ENCODE data around the gene MICAL1. TPM values are rescaled to one million over a fixed set of nuclear protein-coding genes. Genes with fewer than 3 reads are reported as not detected.

Gene MICAL1
- total RNA-seq, 1 donor from 2014 or later, result 50.6 TPM

DNA sequence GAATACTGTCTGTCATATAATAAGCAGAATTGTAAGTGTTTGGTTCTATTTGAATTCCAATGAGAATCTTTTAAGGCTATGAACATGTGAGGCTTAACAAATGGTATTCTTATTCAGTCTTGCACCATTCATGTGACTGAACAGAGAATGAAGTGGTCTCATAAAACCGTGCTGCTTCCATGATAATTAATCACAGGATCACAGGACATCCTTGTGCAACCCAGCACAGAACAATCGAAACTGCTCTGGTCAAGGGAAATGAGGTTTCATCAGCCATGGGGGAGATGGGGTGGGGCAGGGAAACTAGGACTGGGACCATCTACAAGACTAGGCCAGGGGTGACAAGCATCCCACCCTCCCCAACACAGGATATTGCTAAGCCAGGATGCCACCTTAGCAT is 21.1 kb downstream of the MICAL1 start:
- H3K79me2 ChIP-seq (ENCODE audit: low read depth), result no peaks in the 10 kb centered on the region
- no peak overlapping the region for H3K9ac ChIP-seq
- no peak overlapping the region for H3K4me3 Mint-ChIP-seq
- no peak overlapping the region for H3K27ac ChIP-seq
- TF ChIP-seq EZH2 (IDR thresholded peaks at IDR 0.05), result no peak
- TF ChIP-seq, protein P1, sequence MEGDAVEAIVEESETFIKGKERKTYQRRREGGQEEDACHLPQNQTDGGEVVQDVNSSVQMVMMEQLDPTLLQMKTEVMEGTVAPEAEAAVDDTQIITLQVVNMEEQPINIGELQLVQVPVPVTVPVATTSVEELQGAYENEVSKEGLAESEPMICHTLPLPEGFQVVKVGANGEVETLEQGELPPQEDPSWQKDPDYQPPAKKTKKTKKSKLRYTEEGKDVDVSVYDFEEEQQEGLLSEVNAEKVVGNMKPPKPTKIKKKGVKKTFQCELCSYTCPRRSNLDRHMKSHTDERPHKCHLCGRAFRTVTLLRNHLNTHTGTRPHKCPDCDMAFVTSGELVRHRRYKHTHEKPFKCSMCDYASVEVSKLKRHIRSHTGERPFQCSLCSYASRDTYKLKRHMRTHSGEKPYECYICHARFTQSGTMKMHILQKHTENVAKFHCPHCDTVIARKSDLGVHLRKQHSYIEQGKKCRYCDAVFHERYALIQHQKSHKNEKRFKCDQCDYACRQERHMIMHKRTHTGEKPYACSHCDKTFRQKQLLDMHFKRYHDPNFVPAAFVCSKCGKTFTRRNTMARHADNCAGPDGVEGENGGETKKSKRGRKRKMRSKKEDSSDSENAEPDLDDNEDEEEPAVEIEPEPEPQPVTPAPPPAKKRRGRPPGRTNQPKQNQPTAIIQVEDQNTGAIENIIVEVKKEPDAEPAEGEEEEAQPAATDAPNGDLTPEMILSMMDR (IDR thresholded peaks at IDR 0.05), result no peak
- TF ChIP-seq EZH2phosphoT487 (IDR thresholded peaks at IDR 0.05), result no peak
- H2AFZ ChIP-seq (replicated peaks), result no peak overlapping the region
- peaks cover under 1% of the 10 kb centered on the region for H3K4me1 Mint-ChIP-seq
- H3F3A ChIP-seq (ENCODE audit: low read depth), result peaks cover 2% of the 10 kb centered on the region
- peaks cover 6% of the 10 kb centered on the region for H3K27me3 ChIP-seq
- H3K36me3 ChIP-seq, result no peaks in the 10 kb centered on the region
- no peak for DNase-seq (ENCODE audit: low spot score)
- no peaks in the 10 kb centered on the region for H4K20me1 ChIP-seq (ENCODE audit: low read depth)
- peaks cover 2% of the 10 kb centered on the region for H3K27me3 Mint-ChIP-seq (ENCODE audit: insufficient read depth, low read depth)
- no peak overlapping the region for H3K4me3 ChIP-seq
- H3K4me2 ChIP-seq, result no peak overlapping the region
- no peaks in the 10 kb centered on the region for H3K9me3 Mint-ChIP-seq
- no peaks in the 10 kb centered on the region for H3K9me3 ChIP-seq (ENCODE audit: low read depth)
- no peak overlapping the region for H3K27ac Mint-ChIP-seq
- H3K36me3 Mint-ChIP-seq, result peaks cover 11% of the 10 kb centered on the region
- H3K4me1 ChIP-seq, result no peaks in the 10 kb centered on the region

GRCh38 chr6:109429496-109429895 is 26.1 kb downstream of the MICAL1 start:
- no peak overlapping the region for H3K4me3 Mint-ChIP-seq
- Histone ChIP-seq H3K27me3 (no peaks in the 10 kb centered on the region), H2AFZ (replicated peaks) (no peak overlapping the region), H4K20me1 (ENCODE audit: low read depth) (no peaks in the 10 kb centered on the region), H3K9ac (no peak overlapping the region), H3K79me2 (ENCODE audit: low read depth) (no peaks in the 10 kb centered on the region), H3K27ac (no peak overlapping the region), H3K4me1 (no peaks in the 10 kb centered on the region), H3F3A (ENCODE audit: low read depth) (no peaks in the 10 kb centered on the region), H3K4me3 (no peak overlapping the region), H3K4me2 (no peak overlapping the region), H3K36me3 (no peaks in the 10 kb centered on the region), H3K9me3 (ENCODE audit: low read depth) (no peaks in the 10 kb centered on the region)
- no peaks in the 10 kb centered on the region for H3K9me3 Mint-ChIP-seq
- no peak for DNase-seq (ENCODE audit: low spot score)
- peaks cover 2% of the 10 kb centered on the region for H3K36me3 Mint-ChIP-seq
- no peak overlapping the region for H3K27ac Mint-ChIP-seq
- no peaks in the 10 kb centered on the region for H3K4me1 Mint-ChIP-seq
- TF ChIP-seq EZH2 (IDR thresholded peaks at IDR 0.05) (no peak), EZH2phosphoT487 (IDR thresholded peaks at IDR 0.05) (no peak)
- TF ChIP-seq, protein P1 (IDR thresholded peaks at IDR 0.05), result no peak
- H3K27me3 Mint-ChIP-seq (ENCODE audit: insufficient read depth, low read depth), result peaks cover 4% of the 10 kb centered on the region

DNA sequence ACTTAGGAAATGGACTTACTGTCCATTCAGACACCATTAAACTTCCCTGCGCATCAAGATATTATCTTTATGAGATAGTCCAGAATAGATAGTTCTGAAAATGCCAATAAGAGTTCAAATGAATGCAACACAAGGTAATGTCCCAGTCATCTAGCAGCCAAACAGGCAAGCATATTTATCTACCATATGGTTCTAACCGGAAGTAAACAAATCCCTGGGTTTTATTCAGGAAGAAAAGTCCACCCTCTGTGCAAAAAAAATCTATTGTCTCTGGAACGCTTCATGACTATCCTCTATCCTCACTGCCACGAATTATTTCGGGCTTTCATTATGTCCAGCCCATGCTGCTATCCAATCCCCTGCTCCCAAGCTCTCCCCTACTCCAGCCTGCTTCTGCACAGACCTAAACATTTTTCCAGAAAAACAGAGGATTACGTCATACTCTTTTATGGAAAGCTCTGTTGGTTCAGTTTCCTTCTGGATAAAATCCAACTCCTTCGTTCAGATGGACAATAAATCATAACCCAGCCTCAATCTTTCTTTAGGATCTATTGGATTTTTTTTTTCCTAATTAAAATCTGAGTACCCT is 26.6 kb downstream of the MICAL1 start:
- Mint-ChIP-seq H3K36me3 (peaks cover 2% of the 10 kb centered on the region), H3K4me1 (no peaks in the 10 kb centered on the region), H3K27me3 (ENCODE audit: insufficient read depth, low read depth) (peaks cover 4% of the 10 kb centered on the region), H3K27ac (no peak overlapping the region), H3K9me3 (no peaks in the 10 kb centered on the region), H3K4me3 (no peak overlapping the region)
- H3K4me3 ChIP-seq, result no peak overlapping the region
- H2AFZ ChIP-seq (replicated peaks), result no peak overlapping the region
- no peak overlapping the region for H3K4me2 ChIP-seq
- H3K4me1 ChIP-seq, result peaks cover 4% of the 10 kb centered on the region
- H3K79me2 ChIP-seq (ENCODE audit: low read depth), result no peaks in the 10 kb centered on the region
- TF ChIP-seq EZH2phosphoT487 (IDR thresholded peaks at IDR 0.05), result no peak
- TF ChIP-seq EZH2 (IDR thresholded peaks at IDR 0.05), result no peak
- TF ChIP-seq, protein P1 (IDR thresholded peaks at IDR 0.05), result no peak
- no peaks in the 10 kb centered on the region for H3F3A ChIP-seq (ENCODE audit: low read depth)
- no peaks in the 10 kb centered on the region for H3K9me3 ChIP-seq (ENCODE audit: low read depth)
- H3K36me3 ChIP-seq, result no peaks in the 10 kb centered on the region
- H3K27ac ChIP-seq, result no peak overlapping the region
- DNase-seq (ENCODE audit: low spot score), result no peak
- H3K9ac ChIP-seq, result no peak overlapping the region
- no peaks in the 10 kb centered on the region for H4K20me1 ChIP-seq (ENCODE audit: low read depth)
- no peaks in the 10 kb centered on the region for H3K27me3 ChIP-seq

Data from neural progenitor cell (in vitro differentiated cells).